ENCODE measurements around the gene CUZD1.

Gene CUZD1

GRCh38 chr10:122814493-122814892 is 31.2 kb downstream of the CUZD1 start:
- DNase-seq (ENCODE audit: low read depth) = no peak

GRCh38 chr10:122812751-122813150 is 32.9 kb downstream of the CUZD1 start:
- no peak for DNase-seq (ENCODE audit: low read depth)

DNA sequence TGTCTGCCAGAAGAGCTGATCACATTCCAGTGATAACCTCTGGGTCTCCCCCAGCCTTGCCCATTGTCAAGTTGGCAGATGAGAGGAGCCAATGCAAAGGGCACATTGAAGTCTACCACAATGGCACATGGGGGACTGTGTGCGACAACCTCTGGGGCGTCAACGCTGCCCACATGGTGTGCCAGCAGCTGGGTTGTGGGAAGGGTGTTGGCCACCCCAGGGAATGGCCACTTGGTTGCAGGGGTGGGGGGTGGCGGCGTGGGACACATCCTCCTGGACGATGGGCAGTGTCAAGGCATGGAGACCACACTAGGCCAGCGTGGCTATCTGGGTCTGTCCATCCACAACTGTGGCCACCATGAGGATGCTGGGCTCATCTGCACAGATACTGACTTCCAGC is 43.4 kb downstream of the CUZD1 start:
- DNase-seq (ENCODE audit: low read depth) = no peak

GRCh38 chr10:122798704-122799231 is 46.9 kb downstream of the CUZD1 start:
- no peak for DNase-seq (ENCODE audit: low read depth)

- no peak for DNase-seq (ENCODE audit: low read depth)
These were observed 48.9 kb downstream of the CUZD1 start for GRCh38 chr10:122796796-122797195.

DNA sequence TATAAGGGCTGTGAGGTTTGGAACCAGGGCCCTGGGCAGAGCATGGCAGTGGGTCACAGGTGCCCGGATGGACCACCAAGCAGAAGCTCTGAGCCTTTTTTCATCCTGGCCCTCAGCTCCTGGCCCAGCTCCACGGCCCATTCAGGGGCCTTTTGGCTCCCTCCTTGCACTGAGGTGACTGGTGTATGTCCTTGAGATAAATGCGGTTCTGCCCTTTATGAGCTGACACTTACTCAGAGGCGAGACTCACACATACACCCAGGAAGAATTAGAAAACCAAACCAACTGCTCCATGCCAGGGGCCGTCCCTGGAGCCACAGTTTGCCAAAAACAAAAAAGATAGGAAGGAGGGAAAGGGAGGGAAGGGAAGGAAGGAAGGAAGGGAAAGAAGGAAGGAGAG is 49.7 kb downstream of the CUZD1 start:
- DNase-seq (ENCODE audit: low read depth) = no peak

GRCh38 chr10:122786269-122786668 is 59.4 kb downstream of the CUZD1 start:
- peak; percentile 41 for DNase-seq (ENCODE audit: low read depth)

GRCh38 chr10:122782911-122783310 is 62.7 kb downstream of the CUZD1 start:
- no peak for DNase-seq (ENCODE audit: low read depth)
